Uterus (tissue), 2 donors: ENCODE measurements around the gene TRIO.

Experiments used
- CTCF ChIP-seq, 4 experiments: fragments of 200-600 bp in 2 of 4; fragments of 450-650 bp in 2 of 4; sonication (generic) in 2 of 4; IDR thresholded peaks; one replicate each; pipeline ENCODE4 v1.5.1; 2016 to 2019; ENCODE audit warnings: antibody characterized with exemption in 4 of 4, mild to moderate bottlenecking in 2 of 4, moderate library complexity in 1 of 4
- POLR2A ChIP-seq, 2 donors: fragments of 450-650 bp; IDR thresholded peaks; one replicate each; pipeline ENCODE4 v1.6.1; 2016; ENCODE audit warnings: antibody characterized with exemption in 2 of 2, mild to moderate bottlenecking in 1 of 2, moderate library complexity in 1 of 2

- TF ChIP-seq CTCF (IDR thresholded peaks at IDR 0.05) (no peak), POLR2A (IDR thresholded peaks at IDR 0.05) (no peak)
Measured at GRCh38 chr5:14211818-14212803, 69.0 kb downstream of the TRIO start.
